Lung (tissue), 12 donors: ENCODE results near the gene LRFN5. TPM values are rescaled to one million over a fixed set of nuclear protein-coding genes. Genes with fewer than 3 reads are reported as not detected.

ENCODE experiments used
- ATAC-seq: fragments of 200-7000 bp; cut with Tn5 transposase; one replicate; pipeline ENCODE4 v1.9.1; 2020; ENCODE audit warnings: moderate number of reproducible peaks; ENCODE audit not compliant: insufficient read depth, low FRiP score
- DNase-seq, 3 donors: peaks; one replicate each; pipeline ENCODE4 v3.0.0-alpha.2; 2013 to 2017
- H3K27ac ChIP-seq, 2 donors: one replicate each; pipeline ENCODE4 v1.5.1; 2013; ENCODE audit warnings: mild to moderate bottlenecking in 2 of 2, moderate library complexity in 2 of 2, control low read depth in 1 of 2, inconsistent platforms in 1 of 2, low read depth in 1 of 2, low read length in 1 of 2
- H3K27me3 ChIP-seq, 3 donors: one replicate each; pipeline ENCODE4 v1.5.1; 2013; ENCODE audit warnings: low read length in 2 of 3; ENCODE audit not compliant: control insufficient read depth in 3 of 3, insufficient read depth in 3 of 3
- H3K36me3 ChIP-seq, 4 donors: one replicate each; pipeline ENCODE4 v1.5.1; 2013; ENCODE audit warnings: low read length in 4 of 4, mild to moderate bottlenecking in 1 of 4, moderate library complexity in 1 of 4; ENCODE audit not compliant: control insufficient read depth in 4 of 4, insufficient read depth in 4 of 4
- H3K4me1 ChIP-seq, 5 donors: one replicate each; pipeline ENCODE4 v1.5.1; 2013; ENCODE audit warnings: low read length in 5 of 5, mild to moderate bottlenecking in 2 of 5, moderate library complexity in 1 of 5; ENCODE audit not compliant: control insufficient read depth in 5 of 5, insufficient read depth in 5 of 5
- H3K4me3 ChIP-seq: one replicate; pipeline ENCODE4 v1.5.1; 2013; ENCODE audit warnings: mild to moderate bottlenecking, control low read depth, moderate library complexity
- H3K9ac ChIP-seq, 2 donors: one replicate each; pipeline ENCODE4 v1.5.1; 2013; ENCODE audit warnings: low read length in 2 of 2, control low read depth in 1 of 2; ENCODE audit not compliant: insufficient read depth in 1 of 2
- H3K9me3 ChIP-seq, 4 donors: one replicate each; pipeline ENCODE4 v1.5.1; 2013; ENCODE audit warnings: low read length in 3 of 4, mild to moderate bottlenecking in 1 of 4, moderate library complexity in 1 of 4; ENCODE audit not compliant: control insufficient read depth in 4 of 4, insufficient read depth in 3 of 4
- WGBS, 2 donors: extraction: QIAGEN DNeasy Blood & Tissue Kit; methylation state at CpG; one replicate each; pipeline ENCODE4 v1.1.7; 2013; 5-methylcytosine and 5-hydroxymethylcytosine counted together
- polyA plus RNA-seq, 2 donors: library from polyadenylated mRNA; stranded (reverse); fragments of 200-250 nt; gene quantifications; one replicate each; pipeline ENCODE4 v1.2.1, GENCODE V29; 2013
- total RNA-seq, 2 donors: library from RNA; depleted of rRNA in 1 of 2; stranded (reverse); fragments of >200 nt in 1 of 2; gene quantifications; one replicate each; pipeline ENCODE4 v1.2.1, GENCODE V29; 2014 to 2021
- TF ChIP-seq, protein P1 (sequence below): IDR thresholded peaks from 2 replicates; pipeline ENCODE4 v1.5.1; 2012; ENCODE audit warnings: mild to moderate bottlenecking; ENCODE audit errors: control extremely low read depth, extremely low read depth
- donor health status: control.
- donor health status: control.
- donor health status: Bipolar disorder and iron deficiency.
- donor health status: healthy.
- donor health status: DM: yes; HTN: yes; CAD: no.

LRFN5 gene
- total and polyA plus RNA-seq, 4 donors = 0.40 to 12.6 (median 1.2) TPM

GRCh38 chr14:41634286-41634685, 27.6 kb downstream of the LRFN5 start:
- TF ChIP-seq, protein P1, sequence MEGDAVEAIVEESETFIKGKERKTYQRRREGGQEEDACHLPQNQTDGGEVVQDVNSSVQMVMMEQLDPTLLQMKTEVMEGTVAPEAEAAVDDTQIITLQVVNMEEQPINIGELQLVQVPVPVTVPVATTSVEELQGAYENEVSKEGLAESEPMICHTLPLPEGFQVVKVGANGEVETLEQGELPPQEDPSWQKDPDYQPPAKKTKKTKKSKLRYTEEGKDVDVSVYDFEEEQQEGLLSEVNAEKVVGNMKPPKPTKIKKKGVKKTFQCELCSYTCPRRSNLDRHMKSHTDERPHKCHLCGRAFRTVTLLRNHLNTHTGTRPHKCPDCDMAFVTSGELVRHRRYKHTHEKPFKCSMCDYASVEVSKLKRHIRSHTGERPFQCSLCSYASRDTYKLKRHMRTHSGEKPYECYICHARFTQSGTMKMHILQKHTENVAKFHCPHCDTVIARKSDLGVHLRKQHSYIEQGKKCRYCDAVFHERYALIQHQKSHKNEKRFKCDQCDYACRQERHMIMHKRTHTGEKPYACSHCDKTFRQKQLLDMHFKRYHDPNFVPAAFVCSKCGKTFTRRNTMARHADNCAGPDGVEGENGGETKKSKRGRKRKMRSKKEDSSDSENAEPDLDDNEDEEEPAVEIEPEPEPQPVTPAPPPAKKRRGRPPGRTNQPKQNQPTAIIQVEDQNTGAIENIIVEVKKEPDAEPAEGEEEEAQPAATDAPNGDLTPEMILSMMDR = no peak
- no peaks in the 10 kb centered on the region for H3K36me3 ChIP-seq
- 73 to 77% methylated on average over 3 of the region's 3 CpGs for WGBS, 2 donors
- H3K4me3 ChIP-seq = no peak overlapping the region
- H3K27ac ChIP-seq = no peak overlapping the region
- no peak overlapping the region for H3K9ac ChIP-seq
- no peaks in the 10 kb centered on the region for H3K27me3 ChIP-seq
- H3K4me1 ChIP-seq = no peaks in the 10 kb centered on the region
- DNase-seq (no peak), ATAC-seq (no peak)
- no peaks in the 10 kb centered on the region for H3K9me3 ChIP-seq

- H3K9me3 ChIP-seq = no peaks in the 10 kb centered on the region
- ATAC-seq (no peak), DNase-seq (no peak)
- no peaks in the 10 kb centered on the region for H3K27me3 ChIP-seq
- TF ChIP-seq, protein P1 = no peak
- WGBS, 2 donors = 84 to 86% methylated on average over 2 of the region's 2 CpGs
- no peaks in the 10 kb centered on the region for H3K36me3 ChIP-seq
- no peak overlapping the region for H3K4me3 ChIP-seq
- no peak overlapping the region for H3K9ac ChIP-seq
- no peaks in the 10 kb centered on the region for H3K4me1 ChIP-seq
- H3K27ac ChIP-seq = no peak overlapping the region
Measured at GRCh38 chr14:41636492-41637392, 30.1 kb downstream of the LRFN5 start.

GRCh38 chr14:41641690-41642089, 35.0 kb downstream of the LRFN5 start:
- TF ChIP-seq, protein P1 = no peak
- H3K9me3 ChIP-seq = no peaks in the 10 kb centered on the region
- ATAC-seq = no peak
- H3K4me1 ChIP-seq = peaks cover 0 to 5% (median 0%) of the 10 kb centered on the region in 5 donors
- DNase-seq = no peak
- no peak overlapping the region for H3K4me3 ChIP-seq
- H3K9ac ChIP-seq = no peak overlapping the region
- 87 to 97% methylated on average over 1 of the region's 1 CpG for WGBS, 2 donors
- H3K27ac ChIP-seq = no peak overlapping the region
- no peaks in the 10 kb centered on the region for H3K27me3 ChIP-seq
- no peaks in the 10 kb centered on the region for H3K36me3 ChIP-seq
